Brain microvascular endothelial cell (primary cell): Measurements from ENCODE around the gene CACNA1B.

Experiments
- DNase-seq: peaks from one replicate; pipeline ENCODE4 v3.0.0-alpha.2; 2020
- H3K27ac ChIP-seq: fragments of 250-450 bp; sonication (Bioruptor Pico); 2 replicates; pipeline ENCODE4 v1.5.1; 2020; ENCODE audit warnings: mild to moderate bottlenecking, moderate library complexity
- H3K27me3 ChIP-seq: fragments of 250-450 bp; sonication (Bioruptor Pico); replicated peaks from 2 replicates; pipeline ENCODE4 v1.5.1; 2020; ENCODE audit warnings: mild to moderate bottlenecking
- H3K36me3 ChIP-seq: fragments of 250-450 bp; sonication (Bioruptor Pico); replicated peaks from 2 replicates; pipeline ENCODE4 v1.5.1; 2020; ENCODE audit warnings: mild to moderate bottlenecking
- H3K4me3 ChIP-seq: 2 replicates; pipeline ENCODE4 v1.5.1; 2011; ENCODE audit warnings: low read depth, mild to moderate bottlenecking, control low read depth, low read length, moderate library complexity
- CTCF ChIP-seq: IDR thresholded peaks from 2 replicates; pipeline ENCODE4 v1.5.1; 2011; ENCODE audit warnings: low read depth, mild to moderate bottlenecking, moderate library complexity, low read length, control low read depth, inconsistent platforms; ENCODE audit errors: missing control alignments
- in situ Hi-C: cut with HindIII; loops from 2 replicates; pipeline ENCODE4 v1.10.0; 2017; ENCODE audit warnings: low sequenced_read_pairs, low pct_ligation_motif_present

CACNA1B gene

GRCh38 chr9:138114501-138115245 is 237.1 kb downstream of the CACNA1B start:
- Histone ChIP-seq H3K4me3 (no peak overlapping the region), H3K27me3 (no peaks in the 10 kb centered on the region), H3K27ac (no peak overlapping the region), H3K36me3 (no peaks in the 10 kb centered on the region)
- no peak for TF ChIP-seq CTCF
- no peak for DNase-seq
- in situ Hi-C loops: no loop called here

- H3K4me3 ChIP-seq: no peak overlapping the region
- no peaks in the 10 kb centered on the region for H3K36me3 ChIP-seq
- DNase-seq: no peak
- no peak for TF ChIP-seq CTCF
- in situ Hi-C loops: no loop called here
- H3K27me3 ChIP-seq: no peaks in the 10 kb centered on the region
- H3K27ac ChIP-seq: no peak overlapping the region
Measured at GRCh38 chr9:138115506-138115905, 237.9 kb downstream of the CACNA1B start.

GRCh38 chr9:138116521-138116920 is 238.9 kb downstream of the CACNA1B start:
- Histone ChIP-seq H3K4me3 (no peak overlapping the region), H3K27me3 (no peaks in the 10 kb centered on the region), H3K27ac (no peak overlapping the region), H3K36me3 (no peaks in the 10 kb centered on the region)
- in situ Hi-C loops: no loop called here
- no peak for TF ChIP-seq CTCF
- no peak for DNase-seq

GRCh38 chr9:138117101-138117750 is 239.6 kb downstream of the CACNA1B start:
- H3K36me3 ChIP-seq: no peaks in the 10 kb centered on the region
- H3K27ac ChIP-seq: no peak overlapping the region
- no peak overlapping the region for H3K4me3 ChIP-seq
- in situ Hi-C loops: no loop called here
- no peak for DNase-seq
- H3K27me3 ChIP-seq: no peaks in the 10 kb centered on the region
- TF ChIP-seq CTCF: no peak

- TF ChIP-seq CTCF: no peak
- Histone ChIP-seq H3K27me3 (no peaks in the 10 kb centered on the region), H3K27ac (no peak overlapping the region), H3K36me3 (no peaks in the 10 kb centered on the region), H3K4me3 (no peak overlapping the region)
- in situ Hi-C loops: no loop called here
- DNase-seq: no peak
Measured at GRCh38 chr9:138117836-138118235, 240.3 kb downstream of the CACNA1B start.

GRCh38 chr9:138118601-138119071 is 241.1 kb downstream of the CACNA1B start:
- no peak for DNase-seq
- H3K27ac ChIP-seq: no peak overlapping the region
- no peak overlapping the region for H3K4me3 ChIP-seq
- in situ Hi-C loops: no loop called here
- TF ChIP-seq CTCF: no peak
- H3K27me3 ChIP-seq: no peaks in the 10 kb centered on the region
- H3K36me3 ChIP-seq: no peaks in the 10 kb centered on the region
